ENCODE measurements around the gene PTPRM.

Gene PTPRM

GRCh38 chr18:8303151-8303755 is 736.1 kb downstream of the PTPRM start:
- Histone ChIP-seq H3K4me1 (ENCODE audit: control insufficient read depth, insufficient read depth, low read length) (no peaks in the 10 kb centered on the region), H3K9me3 (ENCODE audit: control insufficient read depth, low read length) (no peaks in the 10 kb centered on the region), H3K4me3 (ENCODE audit: insufficient read depth, low read depth, low read length) (no peak overlapping the region), H3K27ac (ENCODE audit: insufficient read depth, low read depth, low read length, poor library complexity, severe bottlenecking) (no peak overlapping the region), H3K36me3 (ENCODE audit: control insufficient read depth, insufficient read depth, low read length) (no peaks in the 10 kb centered on the region), H3K27me3 (ENCODE audit: control insufficient read depth, insufficient read depth, low read length, poor library complexity, severe bottlenecking) (no peaks in the 10 kb centered on the region)
- WGBS, 2 experiments = 93 to 94% methylated on average over 7 of the region's 7 CpGs

GRCh38 chr18:8307960-8308359 is 740.8 kb downstream of the PTPRM start:
- Histone ChIP-seq H3K4me1 (ENCODE audit: control insufficient read depth, insufficient read depth, low read length) (peaks cover 6% of the 10 kb centered on the region), H3K4me3 (ENCODE audit: insufficient read depth, low read depth, low read length) (no peak overlapping the region), H3K36me3 (ENCODE audit: control insufficient read depth, insufficient read depth, low read length) (no peaks in the 10 kb centered on the region), H3K9me3 (ENCODE audit: control insufficient read depth, low read length) (no peaks in the 10 kb centered on the region), H3K27ac (ENCODE audit: insufficient read depth, low read depth, low read length, poor library complexity, severe bottlenecking) (no peak overlapping the region), H3K27me3 (ENCODE audit: control insufficient read depth, insufficient read depth, low read length, poor library complexity, severe bottlenecking) (no peaks in the 10 kb centered on the region)

- Histone ChIP-seq H3K27ac (ENCODE audit: insufficient read depth, low read depth, low read length, poor library complexity, severe bottlenecking) (no peak overlapping the region), H3K9me3 (ENCODE audit: control insufficient read depth, low read length) (no peaks in the 10 kb centered on the region), H3K4me3 (ENCODE audit: insufficient read depth, low read depth, low read length) (no peak overlapping the region), H3K36me3 (ENCODE audit: control insufficient read depth, insufficient read depth, low read length) (no peaks in the 10 kb centered on the region), H3K4me1 (ENCODE audit: control insufficient read depth, insufficient read depth, low read length) (peaks cover 8% of the 10 kb centered on the region), H3K27me3 (ENCODE audit: control insufficient read depth, insufficient read depth, low read length, poor library complexity, severe bottlenecking) (no peaks in the 10 kb centered on the region)
- WGBS, 2 experiments = 27 to 50% methylated on average over 1 to 2 of the region's 2 CpGs
Measured at GRCh38 chr18:8313043-8313442, 745.9 kb downstream of the PTPRM start.

GRCh38 chr18:8314124-8314523 is 747.0 kb downstream of the PTPRM start:
- Histone ChIP-seq H3K4me1 (ENCODE audit: control insufficient read depth, insufficient read depth, low read length) (peaks cover 8% of the 10 kb centered on the region), H3K4me3 (ENCODE audit: insufficient read depth, low read depth, low read length) (no peak overlapping the region), H3K9me3 (ENCODE audit: control insufficient read depth, low read length) (no peaks in the 10 kb centered on the region), H3K27ac (ENCODE audit: insufficient read depth, low read depth, low read length, poor library complexity, severe bottlenecking) (no peak overlapping the region), H3K36me3 (ENCODE audit: control insufficient read depth, insufficient read depth, low read length) (no peaks in the 10 kb centered on the region), H3K27me3 (ENCODE audit: control insufficient read depth, insufficient read depth, low read length, poor library complexity, severe bottlenecking) (no peaks in the 10 kb centered on the region)
- WGBS, 2 experiments = 86% methylated on average over 2 of the region's 2 CpGs

- no peak overlapping the region for H3K4me3 ChIP-seq (ENCODE audit: insufficient read depth, low read depth, low read length)
- H3K27ac ChIP-seq (ENCODE audit: insufficient read depth, low read depth, low read length, poor library complexity, severe bottlenecking) = no peak overlapping the region
- no peaks in the 10 kb centered on the region for H3K36me3 ChIP-seq (ENCODE audit: control insufficient read depth, insufficient read depth, low read length)
- no peaks in the 10 kb centered on the region for H3K4me1 ChIP-seq (ENCODE audit: control insufficient read depth, insufficient read depth, low read length)
- no peaks in the 10 kb centered on the region for H3K9me3 ChIP-seq (ENCODE audit: control insufficient read depth, low read length)
- no peaks in the 10 kb centered on the region for H3K27me3 ChIP-seq (ENCODE audit: control insufficient read depth, insufficient read depth, low read length, poor library complexity, severe bottlenecking)
- 93% methylated on average over 6 of the region's 6 CpGs for WGBS, 2 experiments
Measured at GRCh38 chr18:8319798-8320489, 752.8 kb downstream of the PTPRM start.

GRCh38 chr18:8322486-8322885 is 755.4 kb downstream of the PTPRM start:
- 91 to 92% methylated on average over 2 of the region's 2 CpGs for WGBS, 2 experiments
- H3K36me3 ChIP-seq (ENCODE audit: control insufficient read depth, insufficient read depth, low read length) = no peaks in the 10 kb centered on the region
- H3K27ac ChIP-seq (ENCODE audit: insufficient read depth, low read depth, low read length, poor library complexity, severe bottlenecking) = no peak overlapping the region
- H3K4me1 ChIP-seq (ENCODE audit: control insufficient read depth, insufficient read depth, low read length) = no peaks in the 10 kb centered on the region
- H3K9me3 ChIP-seq (ENCODE audit: control insufficient read depth, low read length) = no peaks in the 10 kb centered on the region
- no peak overlapping the region for H3K4me3 ChIP-seq (ENCODE audit: insufficient read depth, low read depth, low read length)
- no peaks in the 10 kb centered on the region for H3K27me3 ChIP-seq (ENCODE audit: control insufficient read depth, insufficient read depth, low read length, poor library complexity, severe bottlenecking)

- Histone ChIP-seq H3K27me3 (ENCODE audit: control insufficient read depth, insufficient read depth, low read length, poor library complexity, severe bottlenecking) (no peaks in the 10 kb centered on the region), H3K4me3 (ENCODE audit: insufficient read depth, low read depth, low read length) (no peak overlapping the region), H3K27ac (ENCODE audit: insufficient read depth, low read depth, low read length, poor library complexity, severe bottlenecking) (no peak overlapping the region), H3K36me3 (ENCODE audit: control insufficient read depth, insufficient read depth, low read length) (no peaks in the 10 kb centered on the region), H3K9me3 (ENCODE audit: control insufficient read depth, low read length) (no peaks in the 10 kb centered on the region), H3K4me1 (ENCODE audit: control insufficient read depth, insufficient read depth, low read length) (no peaks in the 10 kb centered on the region)
- 97 to 98% methylated on average over 2 to 3 of the region's 3 CpGs for WGBS, 2 experiments
Measured at GRCh38 chr18:8324343-8325065, 757.4 kb downstream of the PTPRM start.

GRCh38 chr18:8326763-8327394 is 759.8 kb downstream of the PTPRM start:
- Histone ChIP-seq H3K27ac (ENCODE audit: insufficient read depth, low read depth, low read length, poor library complexity, severe bottlenecking) (no peak overlapping the region), H3K4me3 (ENCODE audit: insufficient read depth, low read depth, low read length) (no peak overlapping the region), H3K9me3 (ENCODE audit: control insufficient read depth, low read length) (no peaks in the 10 kb centered on the region), H3K4me1 (ENCODE audit: control insufficient read depth, insufficient read depth, low read length) (no peaks in the 10 kb centered on the region), H3K27me3 (ENCODE audit: control insufficient read depth, insufficient read depth, low read length, poor library complexity, severe bottlenecking) (no peaks in the 10 kb centered on the region), H3K36me3 (ENCODE audit: control insufficient read depth, insufficient read depth, low read length) (no peaks in the 10 kb centered on the region)
- 93 to 96% methylated on average over 1 of the region's 1 CpG for WGBS, 2 experiments

- Histone ChIP-seq H3K36me3 (ENCODE audit: control insufficient read depth, insufficient read depth, low read length) (no peaks in the 10 kb centered on the region), H3K9me3 (ENCODE audit: control insufficient read depth, low read length) (no peaks in the 10 kb centered on the region), H3K4me1 (ENCODE audit: control insufficient read depth, insufficient read depth, low read length) (no peaks in the 10 kb centered on the region), H3K4me3 (ENCODE audit: insufficient read depth, low read depth, low read length) (no peak overlapping the region), H3K27ac (ENCODE audit: insufficient read depth, low read depth, low read length, poor library complexity, severe bottlenecking) (no peak overlapping the region), H3K27me3 (ENCODE audit: control insufficient read depth, insufficient read depth, low read length, poor library complexity, severe bottlenecking) (no peaks in the 10 kb centered on the region)
- WGBS, 2 experiments = 89 to 94% methylated on average over 2 of the region's 2 CpGs
Measured at GRCh38 chr18:8328126-8328525, 761.0 kb downstream of the PTPRM start.

GRCh38 chr18:8329186-8329771 is 762.2 kb downstream of the PTPRM start:
- Histone ChIP-seq H3K4me1 (ENCODE audit: control insufficient read depth, insufficient read depth, low read length) (peaks cover 4% of the 10 kb centered on the region), H3K4me3 (ENCODE audit: insufficient read depth, low read depth, low read length) (no peak overlapping the region), H3K27ac (ENCODE audit: insufficient read depth, low read depth, low read length, poor library complexity, severe bottlenecking) (no peak overlapping the region), H3K9me3 (ENCODE audit: control insufficient read depth, low read length) (no peaks in the 10 kb centered on the region), H3K36me3 (ENCODE audit: control insufficient read depth, insufficient read depth, low read length) (no peaks in the 10 kb centered on the region), H3K27me3 (ENCODE audit: control insufficient read depth, insufficient read depth, low read length, poor library complexity, severe bottlenecking) (no peaks in the 10 kb centered on the region)
- WGBS, 2 experiments = 89 to 90% methylated on average over 5 of the region's 5 CpGs

All from ectodermal cell (in vitro differentiated cells).